ENCODE measurements around the gene BMS1.

Gene BMS1

DNA sequence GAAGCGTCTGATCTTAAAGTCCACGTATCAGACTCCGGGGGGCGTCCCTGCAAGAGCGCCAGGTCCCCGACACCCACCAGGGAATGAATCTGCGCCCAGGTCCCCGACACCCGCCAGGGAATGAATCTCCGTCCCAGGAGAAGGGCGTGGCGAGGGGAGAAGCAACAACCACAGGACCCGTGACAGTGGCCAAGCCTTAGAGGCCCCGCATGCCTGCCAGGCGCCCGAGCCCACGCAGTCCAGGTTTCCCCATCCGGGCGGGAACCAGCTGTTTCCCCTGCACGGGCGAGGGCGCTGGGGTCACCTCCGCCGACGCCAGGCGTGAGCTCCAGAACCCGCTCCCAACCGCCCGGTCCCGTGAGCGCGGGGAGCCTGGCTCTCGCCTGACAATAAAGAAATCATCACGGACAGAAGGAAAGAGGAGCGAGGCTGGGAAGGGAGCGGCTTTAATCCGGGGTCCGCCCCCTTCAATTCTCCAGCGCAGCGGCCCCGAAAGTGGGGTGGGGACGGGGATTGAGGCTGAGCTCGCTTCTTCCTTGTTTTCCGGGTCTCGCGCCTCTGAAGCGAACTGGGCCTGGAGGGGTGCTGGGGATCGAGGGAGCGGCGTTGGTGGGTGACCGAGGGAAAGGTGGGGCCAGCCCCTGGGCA lies 29.0 kb upstream of the BMS1 start:
- H3K9ac ChIP-seq (ENCODE audit: low read length): peak overlapping the region; percentile 36
- no peak overlapping the region for H2BK120ac ChIP-seq (ENCODE audit: low read depth, low read length)
- H3K14ac ChIP-seq (ENCODE audit: low read length in 2 of 2): peak overlapping the region in 1 of 2 experiments; percentile 39
- no peaks in the 10 kb centered on the region for H3K9me3 ChIP-seq (ENCODE audit: control insufficient read depth, low read length)
- no peak overlapping the region for H3K18ac ChIP-seq (ENCODE audit: low read depth in 1 of 2, low read length in 2 of 2)
- H3K4me2 ChIP-seq (ENCODE audit: low read length, poor library complexity, severe bottlenecking): peak overlapping the region; percentile 98
- no peak overlapping the region for H3K27ac ChIP-seq (ENCODE audit: low read length, poor library complexity, severe bottlenecking)
- H4K91ac ChIP-seq (ENCODE audit: low read length): no peak overlapping the region
- H4K8ac ChIP-seq (ENCODE audit: low read length): no peak overlapping the region
- H3K79me1 ChIP-seq (replicated peaks; ENCODE audit: low read length, poor library complexity, severe bottlenecking): no peaks in the 10 kb centered on the region
- no peak overlapping the region for H2AK5ac ChIP-seq (ENCODE audit: low read length, severe bottlenecking)
- peak overlapping the region in 1 of 2 experiments; percentile 58 for H2BK12ac ChIP-seq (ENCODE audit: low read length in 2 of 2)
- peak overlapping the region in 1 of 2 experiments; percentile 77 for H3K23ac ChIP-seq (ENCODE audit: low read length in 2 of 2)
- H2BK5ac ChIP-seq (ENCODE audit: low read depth, low read length, poor library complexity, severe bottlenecking): no peak overlapping the region
- peaks cover 0 to 9% of the 10 kb centered on the region in 2 experiments for H3K36me3 ChIP-seq (ENCODE audit: control insufficient read depth in 1 of 2, insufficient read depth in 2 of 2, low read depth in 1 of 2, low read length in 2 of 2)
- 3% methylated on average over 47 of the region's 51 CpGs for WGBS
- H3K4ac ChIP-seq (ENCODE audit: low read depth in 1 of 2, low read length in 2 of 2): no peak overlapping the region
- H3K4me3 ChIP-seq (ENCODE audit: insufficient read depth in 1 of 2, low read depth in 1 of 2, low read length in 2 of 2): peak overlapping the region; percentile 52 to 73
- H3K27me3 ChIP-seq (ENCODE audit: control insufficient read depth in 1 of 2, insufficient read depth in 1 of 2, low read length in 2 of 2): peaks cover 48 to 51% of the 10 kb centered on the region in 2 experiments
- peak overlapping the region; percentile 93 for H2AFZ ChIP-seq (ENCODE audit: low read depth, low read length)
- H3K4me1 ChIP-seq (ENCODE audit: control insufficient read depth, insufficient read depth, low read depth, low read length): peaks cover 23% of the 10 kb centered on the region
- no peak for DNase-seq
- no peak overlapping the region for H2BK15ac ChIP-seq (ENCODE audit: low read depth, poor library complexity, severe bottlenecking)

DNA sequence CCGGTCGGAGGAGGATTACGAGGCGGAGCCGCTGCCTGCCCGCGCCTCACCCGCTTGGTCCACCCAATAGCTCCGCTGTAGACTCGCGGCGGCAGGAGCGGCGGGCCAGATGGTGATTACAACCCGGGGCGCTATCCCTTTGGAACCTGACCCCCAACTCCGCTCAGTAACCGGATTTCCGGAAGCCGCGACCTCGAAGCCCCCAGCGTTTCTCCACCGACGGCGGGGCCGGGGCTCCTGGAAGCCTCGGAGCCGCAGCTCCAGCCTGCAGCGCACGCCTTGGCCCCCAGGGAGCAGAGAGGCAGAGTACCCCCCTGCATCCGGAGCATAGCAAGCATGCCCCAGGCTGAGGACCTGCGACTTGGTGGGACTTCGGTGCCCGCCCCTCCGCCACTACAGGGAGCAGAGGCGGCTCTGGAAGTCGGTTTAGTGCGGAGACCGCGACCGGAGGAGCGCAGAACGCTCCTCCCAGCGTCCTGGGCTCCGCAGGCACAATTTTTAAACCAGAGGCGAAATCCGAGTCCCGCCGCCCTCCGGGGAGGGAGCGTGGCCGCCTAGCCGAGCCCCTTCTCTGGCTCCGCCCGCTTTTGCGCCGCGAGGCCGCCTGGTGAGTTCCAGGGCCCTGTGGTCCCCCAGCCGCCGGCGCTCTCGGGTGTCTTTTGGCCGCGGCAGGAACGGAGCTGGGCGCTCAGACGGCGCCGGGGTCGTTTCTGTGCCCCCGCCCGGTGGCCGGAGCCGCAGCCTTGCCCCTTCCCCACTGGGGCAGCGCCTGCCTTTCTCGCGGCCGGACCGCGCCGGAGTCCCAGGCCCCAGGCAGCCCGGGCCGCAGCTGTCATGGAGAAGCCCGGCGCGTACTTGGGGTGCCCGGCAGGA lies 28.2 kb upstream of the BMS1 start:
- Histone ChIP-seq H3K27me3 (ENCODE audit: control insufficient read depth in 1 of 2, insufficient read depth in 1 of 2, low read length in 2 of 2) (peaks cover 49 to 51% of the 10 kb centered on the region in 2 experiments), H3K14ac (ENCODE audit: low read length in 2 of 2) (no peak overlapping the region), H4K91ac (ENCODE audit: low read length) (peak overlapping the region; percentile 55), H4K8ac (ENCODE audit: low read length) (peak overlapping the region; percentile 61), H2AFZ (ENCODE audit: low read depth, low read length) (peak overlapping the region; percentile 93), H3K9ac (ENCODE audit: low read length) (no peak overlapping the region), H3K18ac (ENCODE audit: low read depth in 1 of 2, low read length in 2 of 2) (no peak overlapping the region), H2BK120ac (ENCODE audit: low read depth, low read length) (no peak overlapping the region), H3K23ac (ENCODE audit: low read length in 2 of 2) (no peak overlapping the region), H3K4me2 (ENCODE audit: low read length, poor library complexity, severe bottlenecking) (peak overlapping the region; percentile 98), H3K79me1 (replicated peaks; ENCODE audit: low read length, poor library complexity, severe bottlenecking) (no peaks in the 10 kb centered on the region), H3K4me3 (ENCODE audit: insufficient read depth in 1 of 2, low read depth in 1 of 2, low read length in 2 of 2) (peak overlapping the region; percentile 52 to 73), H3K27ac (ENCODE audit: low read length, poor library complexity, severe bottlenecking) (no peak overlapping the region), H3K9me3 (ENCODE audit: control insufficient read depth, low read length) (no peaks in the 10 kb centered on the region), H3K4ac (ENCODE audit: low read depth in 1 of 2, low read length in 2 of 2) (no peak overlapping the region), H2BK15ac (ENCODE audit: low read depth, poor library complexity, severe bottlenecking) (no peak overlapping the region), H3K36me3 (ENCODE audit: control insufficient read depth in 1 of 2, insufficient read depth in 2 of 2, low read depth in 1 of 2, low read length in 2 of 2) (peaks cover 0 to 9% of the 10 kb centered on the region in 2 experiments), H3K4me1 (ENCODE audit: control insufficient read depth, insufficient read depth, low read depth, low read length) (peaks cover 23% of the 10 kb centered on the region), H2BK5ac (ENCODE audit: low read depth, low read length, poor library complexity, severe bottlenecking) (no peak overlapping the region), H2BK12ac (ENCODE audit: low read length in 2 of 2) (no peak overlapping the region), H2AK5ac (ENCODE audit: low read length, severe bottlenecking) (no peak overlapping the region)
- 2% methylated on average over 84 of the region's 89 CpGs for WGBS
- peak; percentile 25 for DNase-seq

DNA sequence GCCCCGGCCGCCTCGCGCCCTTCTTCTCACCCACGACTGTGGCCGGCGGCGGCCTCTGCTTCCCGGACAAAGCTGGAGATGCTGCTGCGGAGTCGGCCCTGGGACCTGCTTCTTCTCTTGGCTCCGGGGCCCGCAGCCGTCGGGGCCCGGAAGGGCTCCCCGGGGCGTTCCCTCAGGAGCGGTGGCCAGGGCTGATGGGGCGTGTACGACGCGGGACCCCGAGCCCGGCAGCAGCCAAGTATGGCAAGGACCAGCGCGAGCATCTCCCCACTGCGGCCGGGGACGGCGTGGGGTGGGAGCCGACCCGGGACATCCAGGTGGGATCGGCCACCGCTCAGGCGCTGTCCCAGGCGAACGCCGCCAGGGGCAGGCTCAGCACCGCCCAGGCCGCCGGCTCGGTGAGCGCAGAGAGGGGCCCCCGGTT lies 27.6 kb upstream of the BMS1 start:
- peak overlapping the region in 1 of 2 experiments; percentile 52 for H3K4me3 ChIP-seq (ENCODE audit: insufficient read depth in 1 of 2, low read depth in 1 of 2, low read length in 2 of 2)
- H3K9me3 ChIP-seq (ENCODE audit: control insufficient read depth, low read length): no peaks in the 10 kb centered on the region
- H3K36me3 ChIP-seq (ENCODE audit: control insufficient read depth in 1 of 2, insufficient read depth in 2 of 2, low read depth in 1 of 2, low read length in 2 of 2): peaks cover 0 to 9% of the 10 kb centered on the region in 2 experiments
- no peak overlapping the region for H2BK15ac ChIP-seq (ENCODE audit: low read depth, poor library complexity, severe bottlenecking)
- no peak overlapping the region for H4K91ac ChIP-seq (ENCODE audit: low read length)
- WGBS: 12% methylated on average over 38 of the region's 45 CpGs
- H3K18ac ChIP-seq (ENCODE audit: low read depth in 1 of 2, low read length in 2 of 2): no peak overlapping the region
- H3K4me2 ChIP-seq (ENCODE audit: low read length, poor library complexity, severe bottlenecking): peak overlapping the region; percentile 98
- H3K4ac ChIP-seq (ENCODE audit: low read depth in 1 of 2, low read length in 2 of 2): no peak overlapping the region
- H3K79me1 ChIP-seq (replicated peaks; ENCODE audit: low read length, poor library complexity, severe bottlenecking): no peaks in the 10 kb centered on the region
- H3K9ac ChIP-seq (ENCODE audit: low read length): no peak overlapping the region
- peaks cover 23% of the 10 kb centered on the region for H3K4me1 ChIP-seq (ENCODE audit: control insufficient read depth, insufficient read depth, low read depth, low read length)
- DNase-seq: no peak
- no peak overlapping the region for H4K8ac ChIP-seq (ENCODE audit: low read length)
- H3K27ac ChIP-seq (ENCODE audit: low read length, poor library complexity, severe bottlenecking): no peak overlapping the region
- H2BK5ac ChIP-seq (ENCODE audit: low read depth, low read length, poor library complexity, severe bottlenecking): no peak overlapping the region
- no peak overlapping the region for H2AFZ ChIP-seq (ENCODE audit: low read depth, low read length)
- no peak overlapping the region for H3K23ac ChIP-seq (ENCODE audit: low read length in 2 of 2)
- H3K27me3 ChIP-seq (ENCODE audit: control insufficient read depth in 1 of 2, insufficient read depth in 1 of 2, low read length in 2 of 2): peaks cover 48 to 49% of the 10 kb centered on the region in 2 experiments
- no peak overlapping the region for H2BK120ac ChIP-seq (ENCODE audit: low read depth, low read length)
- no peak overlapping the region for H3K14ac ChIP-seq (ENCODE audit: low read length in 2 of 2)
- no peak overlapping the region for H2BK12ac ChIP-seq (ENCODE audit: low read length in 2 of 2)
- no peak overlapping the region for H2AK5ac ChIP-seq (ENCODE audit: low read length, severe bottlenecking)

DNA sequence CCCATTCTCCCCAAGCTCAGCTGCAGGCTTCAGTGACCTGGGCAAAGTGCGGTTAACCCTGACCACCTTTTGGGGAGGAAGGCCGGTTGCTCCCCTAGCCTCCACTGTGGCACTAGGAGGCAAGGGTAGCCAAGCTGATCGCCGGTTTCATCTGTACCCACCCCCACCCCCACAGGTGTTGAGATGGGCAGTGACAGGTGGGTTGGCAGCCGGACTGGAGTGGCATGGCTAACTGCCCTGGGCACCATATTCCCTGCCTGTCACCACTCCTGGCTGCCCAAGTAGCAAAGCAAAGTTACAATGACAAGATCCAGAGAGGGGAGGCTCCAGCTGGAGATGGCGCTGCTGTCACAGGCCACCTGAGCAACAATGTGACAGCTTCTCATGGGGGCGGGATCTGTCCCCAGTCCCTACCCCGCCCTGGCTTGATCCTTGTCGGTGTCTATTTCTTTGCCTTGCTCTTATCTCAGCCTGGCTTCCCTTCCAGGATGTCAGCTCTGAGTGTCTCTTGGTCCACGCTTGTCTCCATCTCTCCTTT lies 27.0 kb upstream of the BMS1 start:
- Histone ChIP-seq H2BK12ac (ENCODE audit: low read length in 2 of 2) (no peak overlapping the region), H3K4ac (ENCODE audit: low read depth in 1 of 2, low read length in 2 of 2) (no peak overlapping the region), H3K18ac (ENCODE audit: low read depth in 1 of 2, low read length in 2 of 2) (no peak overlapping the region), H2BK120ac (ENCODE audit: low read depth, low read length) (no peak overlapping the region), H2AK5ac (ENCODE audit: low read length, severe bottlenecking) (no peak overlapping the region), H3K27me3 (ENCODE audit: control insufficient read depth in 1 of 2, insufficient read depth in 1 of 2, low read length in 2 of 2) (peaks cover 46 to 49% of the 10 kb centered on the region in 2 experiments), H3K14ac (ENCODE audit: low read length in 2 of 2) (no peak overlapping the region), H4K91ac (ENCODE audit: low read length) (no peak overlapping the region), H3K9me3 (ENCODE audit: control insufficient read depth, low read length) (no peaks in the 10 kb centered on the region), H3K4me3 (ENCODE audit: insufficient read depth in 1 of 2, low read depth in 1 of 2, low read length in 2 of 2) (no peak overlapping the region), H4K8ac (ENCODE audit: low read length) (no peak overlapping the region), H2BK15ac (ENCODE audit: low read depth, poor library complexity, severe bottlenecking) (no peak overlapping the region), H2AFZ (ENCODE audit: low read depth, low read length) (no peak overlapping the region), H3K36me3 (ENCODE audit: control insufficient read depth in 1 of 2, insufficient read depth in 2 of 2, low read depth in 1 of 2, low read length in 2 of 2) (peaks cover 0 to 9% of the 10 kb centered on the region in 2 experiments), H2BK5ac (ENCODE audit: low read depth, low read length, poor library complexity, severe bottlenecking) (no peak overlapping the region), H3K9ac (ENCODE audit: low read length) (no peak overlapping the region), H3K23ac (ENCODE audit: low read length in 2 of 2) (no peak overlapping the region), H3K4me1 (ENCODE audit: control insufficient read depth, insufficient read depth, low read depth, low read length) (peaks cover 23% of the 10 kb centered on the region), H3K79me1 (replicated peaks; ENCODE audit: low read length, poor library complexity, severe bottlenecking) (no peaks in the 10 kb centered on the region), H3K4me2 (ENCODE audit: low read length, poor library complexity, severe bottlenecking) (no peak overlapping the region), H3K27ac (ENCODE audit: low read length, poor library complexity, severe bottlenecking) (no peak overlapping the region)
- 80% methylated on average over 8 of the region's 10 CpGs for WGBS
- no peak for DNase-seq
